ENCODE data around the gene MUC13. TPM values are rescaled to one million over a fixed set of nuclear protein-coding genes. Genes with fewer than 3 reads are reported as not detected.
"Not testable (repeated sequence)": the region's sequence is repeated elsewhere in the genome, so short reads cannot be mapped to it uniquely, and the experiment has no call there.

Gene MUC13
- total and polyA plus RNA-seq, 2 experiments from 2014 or later: 0.06 TPM; not detected in 1

DNA sequence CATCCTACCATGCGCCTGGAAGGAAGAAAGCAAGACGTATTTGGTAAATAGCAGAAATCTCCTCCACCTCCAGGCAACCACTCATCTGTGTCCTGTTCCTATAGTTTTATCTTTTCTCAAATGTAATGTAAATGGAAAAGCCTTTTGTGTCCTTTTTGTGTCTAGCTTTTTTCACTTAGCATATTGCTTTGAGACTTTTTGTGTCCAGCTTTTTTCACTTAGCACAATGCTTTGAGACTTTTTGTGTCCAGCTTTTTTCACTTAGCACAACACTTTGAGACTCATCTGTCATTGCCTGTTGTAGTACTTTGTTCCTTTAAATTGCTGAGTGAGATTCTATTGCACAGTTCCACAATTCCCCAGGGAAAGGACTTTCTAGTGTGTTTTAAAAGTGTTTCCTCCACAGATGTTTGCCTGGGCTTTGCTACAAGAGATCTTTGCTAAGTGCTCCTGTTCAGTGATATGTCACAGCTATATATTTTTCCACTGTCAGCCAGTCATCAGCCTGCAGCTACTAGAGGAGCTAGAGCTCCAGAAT lies 27.9 kb upstream of the MUC13 start:
- Histone ChIP-seq H3K9me3 (ENCODE audit: low read depth) (no peaks in the 10 kb centered on the region), H3K36me3 (no peaks in the 10 kb centered on the region), H3K27ac (no peak overlapping the region), H3K4me1 (ENCODE audit: low read depth) (no peaks in the 10 kb centered on the region), H3K4me3 (no peak overlapping the region), H3K27me3 (no peaks in the 10 kb centered on the region)
- TF ChIP-seq, protein P1, sequence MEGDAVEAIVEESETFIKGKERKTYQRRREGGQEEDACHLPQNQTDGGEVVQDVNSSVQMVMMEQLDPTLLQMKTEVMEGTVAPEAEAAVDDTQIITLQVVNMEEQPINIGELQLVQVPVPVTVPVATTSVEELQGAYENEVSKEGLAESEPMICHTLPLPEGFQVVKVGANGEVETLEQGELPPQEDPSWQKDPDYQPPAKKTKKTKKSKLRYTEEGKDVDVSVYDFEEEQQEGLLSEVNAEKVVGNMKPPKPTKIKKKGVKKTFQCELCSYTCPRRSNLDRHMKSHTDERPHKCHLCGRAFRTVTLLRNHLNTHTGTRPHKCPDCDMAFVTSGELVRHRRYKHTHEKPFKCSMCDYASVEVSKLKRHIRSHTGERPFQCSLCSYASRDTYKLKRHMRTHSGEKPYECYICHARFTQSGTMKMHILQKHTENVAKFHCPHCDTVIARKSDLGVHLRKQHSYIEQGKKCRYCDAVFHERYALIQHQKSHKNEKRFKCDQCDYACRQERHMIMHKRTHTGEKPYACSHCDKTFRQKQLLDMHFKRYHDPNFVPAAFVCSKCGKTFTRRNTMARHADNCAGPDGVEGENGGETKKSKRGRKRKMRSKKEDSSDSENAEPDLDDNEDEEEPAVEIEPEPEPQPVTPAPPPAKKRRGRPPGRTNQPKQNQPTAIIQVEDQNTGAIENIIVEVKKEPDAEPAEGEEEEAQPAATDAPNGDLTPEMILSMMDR (IDR thresholded peaks at IDR 0.05; ENCODE audit: low read depth, low read length): no peak
- peak in 1 of 2 donors; percentile 44 for DNase-seq (ENCODE audit: low read depth in 1 of 2, low spot score in 1 of 2)

- no peak for DNase-seq (ENCODE audit: low read depth in 1 of 2, low spot score in 1 of 2)
- Histone ChIP-seq H3K27ac (no peak overlapping the region), H3K4me3 (no peak overlapping the region), H3K27me3 (no peaks in the 10 kb centered on the region), H3K4me1 (ENCODE audit: low read depth) (no peaks in the 10 kb centered on the region), H3K36me3 (no peaks in the 10 kb centered on the region), H3K9me3 (ENCODE audit: low read depth) (no peaks in the 10 kb centered on the region)
- TF ChIP-seq, protein P1 (IDR thresholded peaks at IDR 0.05; ENCODE audit: low read depth, low read length): no peak
Observed at GRCh38 chr3:124960698-124961097, 26.1 kb upstream of the MUC13 start.

DNA sequence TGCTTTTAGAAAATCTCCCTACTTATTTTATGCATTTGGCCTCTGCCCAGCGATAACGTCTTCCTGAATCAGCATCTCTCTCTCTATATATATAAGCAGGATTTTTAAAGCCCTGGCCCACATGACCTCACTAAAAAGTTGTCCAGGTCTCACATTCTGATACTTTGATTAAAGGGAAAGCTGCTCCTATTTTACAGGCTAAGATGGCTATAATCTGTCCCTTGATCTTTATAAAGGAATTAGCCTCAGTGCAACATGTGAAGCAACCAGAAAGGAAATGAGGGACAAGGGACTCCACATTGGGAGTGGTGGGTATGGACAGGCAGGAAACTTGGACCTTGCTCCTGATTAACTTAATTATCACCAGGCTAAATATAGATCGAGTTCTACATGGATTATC lies 25.6 kb upstream of the MUC13 start:
- no peaks in the 10 kb centered on the region for H3K9me3 ChIP-seq (ENCODE audit: low read depth)
- H3K27ac ChIP-seq: no peak overlapping the region
- TF ChIP-seq, protein P1 (IDR thresholded peaks at IDR 0.05; ENCODE audit: low read depth, low read length): no peak
- H3K4me3 ChIP-seq: no peak overlapping the region
- H3K27me3 ChIP-seq: no peaks in the 10 kb centered on the region
- no peaks in the 10 kb centered on the region for H3K4me1 ChIP-seq (ENCODE audit: low read depth)
- DNase-seq (ENCODE audit: low read depth in 1 of 2, low spot score in 1 of 2): no peak
- no peaks in the 10 kb centered on the region for H3K36me3 ChIP-seq

GRCh38 chr3:124957951-124958350 lies 23.4 kb upstream of the MUC13 start:
- not testable (repeated sequence) for H3K4me3 ChIP-seq; H3K9me3 ChIP-seq (ENCODE audit: low read depth); H3K4me1 ChIP-seq (ENCODE audit: low read depth); DNase-seq (ENCODE audit: low read depth in 1 of 2, low spot score in 1 of 2); H3K27me3 ChIP-seq; H3K36me3 ChIP-seq; H3K27ac ChIP-seq

DNA sequence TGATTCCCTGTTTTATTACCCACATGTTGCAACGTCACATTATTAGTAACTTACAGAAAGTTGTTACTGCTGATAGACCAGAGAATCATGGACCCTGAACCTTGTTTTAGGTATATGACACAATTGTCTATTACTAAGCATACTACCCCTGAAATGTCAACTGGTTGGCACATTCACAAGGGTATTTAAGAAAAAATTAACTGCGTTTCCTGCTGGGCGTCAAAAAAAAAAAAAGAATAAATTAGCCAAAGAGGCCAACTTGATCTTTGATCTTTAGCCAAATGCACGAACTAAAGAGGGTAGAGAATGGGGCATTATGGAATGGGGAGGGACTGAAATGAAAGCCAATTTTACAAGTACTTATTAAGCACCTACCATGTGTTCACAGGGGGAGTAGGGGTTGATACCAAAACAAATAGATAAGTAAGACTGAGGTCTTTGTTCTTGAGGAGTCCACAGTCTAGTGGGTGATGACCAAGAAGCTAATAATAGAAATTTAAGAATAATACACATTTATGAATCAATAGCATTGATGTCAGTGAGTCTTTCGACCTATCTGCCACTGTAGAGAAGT lies 17.8 kb upstream of the MUC13 start:
- Histone ChIP-seq H3K36me3 (no peaks in the 10 kb centered on the region), H3K27me3 (no peaks in the 10 kb centered on the region), H3K27ac (no peak overlapping the region), H3K9me3 (ENCODE audit: low read depth) (no peaks in the 10 kb centered on the region), H3K4me1 (ENCODE audit: low read depth) (no peaks in the 10 kb centered on the region), H3K4me3 (no peak overlapping the region)
- TF ChIP-seq, protein P1 (IDR thresholded peaks at IDR 0.05; ENCODE audit: low read depth, low read length): no peak
- DNase-seq (ENCODE audit: low read depth in 1 of 2, low spot score in 1 of 2): no peak

- Histone ChIP-seq H3K4me3 (no peak overlapping the region), H3K27me3 (no peaks in the 10 kb centered on the region), H3K27ac (no peak overlapping the region), H3K36me3 (no peaks in the 10 kb centered on the region), H3K9me3 (ENCODE audit: low read depth) (no peaks in the 10 kb centered on the region), H3K4me1 (ENCODE audit: low read depth) (no peaks in the 10 kb centered on the region)
- TF ChIP-seq, protein P1 (IDR thresholded peaks at IDR 0.05; ENCODE audit: low read depth, low read length): no peak
- DNase-seq (ENCODE audit: low read depth in 1 of 2, low spot score in 1 of 2): peak in 1 of 2 donors; percentile 47
Observed at GRCh38 chr3:124951511-124952281, 17.1 kb upstream of the MUC13 start.

All from cardiac muscle cell (in vitro differentiated cells and primary cell).